ENCODE measurements around the gene TMEM163.

Gene TMEM163

GRCh38 chr2:134722728-134723127, 3.9 kb upstream of the TMEM163 start:
- Histone ChIP-seq H3K36me3 (no peaks in the 10 kb centered on the region), H3K9me3 (no peaks in the 10 kb centered on the region), H3K4me1 (ENCODE audit: control insufficient read depth in 1 of 2, insufficient read depth in 1 of 2, low read depth in 1 of 2, low read length in 1 of 2) (peaks cover 0 to 9% of the 10 kb centered on the region in 2 experiments), H3K27ac (no peak overlapping the region), H3K4me3 (ENCODE audit: low read depth in 1 of 2, low read length in 1 of 2) (no peak overlapping the region), H3K27me3 (peaks cover 89% of the 10 kb centered on the region)
- no peak for TF ChIP-seq CTCF (IDR thresholded peaks at IDR 0.05)

GRCh38 chr2:134721596-134721995, 2.8 kb upstream of the TMEM163 start:
- Histone ChIP-seq H3K27me3 (peaks cover 95% of the 10 kb centered on the region), H3K36me3 (no peaks in the 10 kb centered on the region), H3K4me3 (ENCODE audit: low read depth in 1 of 2, low read length in 1 of 2) (no peak overlapping the region), H3K9me3 (no peaks in the 10 kb centered on the region), H3K4me1 (ENCODE audit: control insufficient read depth in 1 of 2, insufficient read depth in 1 of 2, low read depth in 1 of 2, low read length in 1 of 2) (peaks cover 0 to 9% of the 10 kb centered on the region in 2 experiments), H3K27ac (no peak overlapping the region)
- no peak for TF ChIP-seq CTCF (IDR thresholded peaks at IDR 0.05)

- TF ChIP-seq CTCF (IDR thresholded peaks at IDR 0.05), result no peak
These were observed 580 bp downstream of the TMEM163 start for GRCh38 chr2:134718023-134718816.

DNA sequence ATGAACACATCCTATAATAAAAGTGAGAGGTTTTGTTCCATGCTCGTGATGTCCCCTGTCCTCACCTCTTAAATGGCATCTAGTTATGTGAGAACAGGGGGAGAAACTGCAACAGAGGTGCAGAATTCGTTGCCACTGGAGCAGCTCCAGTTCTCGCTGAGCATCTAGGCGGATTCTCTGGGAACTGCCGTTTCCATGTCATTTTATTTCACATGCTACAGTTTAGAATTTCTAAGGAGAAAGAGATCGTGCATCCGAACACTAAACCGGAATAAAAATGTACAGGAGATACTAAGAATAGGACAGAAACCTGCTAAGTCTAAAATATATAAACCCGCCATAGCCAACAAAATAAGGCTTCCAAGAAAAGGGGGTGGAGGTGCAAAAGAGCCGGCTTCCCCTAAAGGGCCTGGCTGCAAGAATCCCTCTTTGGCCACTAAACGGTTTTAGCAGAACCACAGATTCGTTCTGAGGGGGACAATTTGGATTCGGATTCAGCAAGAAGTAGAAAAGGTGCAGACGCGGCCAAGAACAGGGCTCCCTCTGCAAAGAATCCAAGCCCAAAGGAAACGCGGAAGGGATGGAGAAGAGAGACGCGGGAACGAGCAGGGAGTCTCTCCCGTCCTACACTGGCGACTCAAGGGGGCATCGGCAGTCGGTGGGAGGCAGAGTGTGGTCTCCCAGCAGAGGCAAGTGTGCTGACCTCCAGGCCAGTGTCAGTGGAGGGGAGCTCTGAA, 1.3 kb downstream of the TMEM163 start:
- H3K4me1 ChIP-seq (ENCODE audit: control insufficient read depth in 1 of 2, insufficient read depth in 1 of 2, low read depth in 1 of 2, low read length in 1 of 2), result peaks cover 5 to 24% of the 10 kb centered on the region in 2 experiments
- H3K27me3 ChIP-seq, result peaks cover 100% of the 10 kb centered on the region
- no peak for TF ChIP-seq CTCF (IDR thresholded peaks at IDR 0.05)
- H3K4me3 ChIP-seq (ENCODE audit: low read depth in 1 of 2, low read length in 1 of 2), result no peak overlapping the region
- H3K36me3 ChIP-seq, result no peaks in the 10 kb centered on the region
- H3K27ac ChIP-seq, result no peak overlapping the region
- H3K9me3 ChIP-seq, result no peaks in the 10 kb centered on the region

More at GRCh38 chr2:134718023-134718816, 580 bp downstream of the TMEM163 start:
- Histone ChIP-seq H3K4me1 (ENCODE audit: control insufficient read depth in 1 of 2, insufficient read depth in 1 of 2, low read depth in 1 of 2, low read length in 1 of 2) (peaks cover 0 to 17% of the 10 kb centered on the region in 2 experiments), H3K36me3 (no peaks in the 10 kb centered on the region), H3K4me3 (ENCODE audit: low read depth in 1 of 2, low read length in 1 of 2) (no peak overlapping the region), H3K9me3 (no peaks in the 10 kb centered on the region), H3K27me3 (peaks cover 100% of the 10 kb centered on the region), H3K27ac (no peak overlapping the region)

GRCh38 chr2:134716721-134717243, 2.0 kb downstream of the TMEM163 start:
- peaks cover 100% of the 10 kb centered on the region for H3K27me3 ChIP-seq

More at GRCh38 chr2:134716721-134717243, 2.0 kb downstream of the TMEM163 start:
- Histone ChIP-seq H3K4me3 (ENCODE audit: low read depth in 1 of 2, low read length in 1 of 2) (no peak overlapping the region), H3K27ac (no peak overlapping the region), H3K4me1 (ENCODE audit: control insufficient read depth in 1 of 2, insufficient read depth in 1 of 2, low read depth in 1 of 2, low read length in 1 of 2) (peaks cover 5 to 24% of the 10 kb centered on the region in 2 experiments), H3K36me3 (no peaks in the 10 kb centered on the region), H3K9me3 (no peaks in the 10 kb centered on the region)
- TF ChIP-seq CTCF (IDR thresholded peaks at IDR 0.05), result no peak
